Chondrocyte (in vitro differentiated cells): ENCODE measurements around the gene LRRC23. TPM values are rescaled to one million over a fixed set of nuclear protein-coding genes. Genes with fewer than 3 reads are reported as not detected.

Experiments
- DNase-seq: peaks from one replicate; pipeline ENCODE4 v3.0.0; 2021; ENCODE audit warnings: mixed read lengths, low spot score
- H3K27ac Mint-ChIP-seq: one replicate; pipeline ENCODE4 v1.8.0; 2021; ENCODE audit warnings: mild to moderate bottlenecking, moderate library complexity, mixed read lengths; ENCODE audit not compliant: unreplicated experiment
- H3K27me3 Mint-ChIP-seq: 2 replicates; pipeline ENCODE4 v1.8.0; 2021; ENCODE audit warnings: low read depth, mixed read lengths
- H3K36me3 Mint-ChIP-seq: 2 replicates; pipeline ENCODE4 v1.8.0; 2021; ENCODE audit warnings: low read depth, mixed read lengths
- H3K4me1 Mint-ChIP-seq: 2 replicates; pipeline ENCODE4 v1.8.0; 2021; ENCODE audit warnings: low read depth, mild to moderate bottlenecking, mixed read lengths
- H3K4me3 Mint-ChIP-seq: one replicate; pipeline ENCODE4 v1.8.0; 2021; ENCODE audit warnings: mild to moderate bottlenecking, moderate library complexity, mixed read lengths; ENCODE audit not compliant: unreplicated experiment
- H3K9me3 Mint-ChIP-seq: 2 replicates; pipeline ENCODE4 v1.8.0; 2021; ENCODE audit warnings: low read depth, mixed read lengths
- CTCF ChIP-seq: fragments of 200-600 bp; sonication (generic); IDR thresholded peaks from 2 replicates; pipeline ENCODE4 v1.5.0; 2021; ENCODE audit warnings: antibody characterized with exemption, mild to moderate bottlenecking, moderate library complexity
- total RNA-seq: library from RNA; stranded (reverse); gene quantifications from 3 replicates; pipeline ENCODE4 v1.2.1, GENCODE V29; 2021

Gene LRRC23
- total RNA-seq, 1 donor from 2014 or later, result 6.3 TPM

GRCh38 chr12:6957151-6957701 lies 52.6 kb downstream of the LRRC23 start:
- Mint-ChIP-seq H3K4me1 (peaks cover 33% of the 10 kb centered on the region), H3K4me3 (no peak overlapping the region), H3K36me3 (no peaks in the 10 kb centered on the region), H3K9me3 (no peaks in the 10 kb centered on the region), H3K27ac (no peak overlapping the region), H3K27me3 (no peaks in the 10 kb centered on the region)
- no peak for TF ChIP-seq CTCF
- DNase-seq, result no peak

- Mint-ChIP-seq H3K9me3 (no peaks in the 10 kb centered on the region), H3K4me1 (peaks cover 27% of the 10 kb centered on the region), H3K4me3 (no peak overlapping the region), H3K27ac (no peak overlapping the region), H3K27me3 (no peaks in the 10 kb centered on the region), H3K36me3 (no peaks in the 10 kb centered on the region)
- DNase-seq, result no peak
- TF ChIP-seq CTCF, result no peak
Observed at GRCh38 chr12:6957741-6958608, 53.4 kb downstream of the LRRC23 start.

- no peak for DNase-seq
- no peaks in the 10 kb centered on the region for H3K36me3 Mint-ChIP-seq
- no peaks in the 10 kb centered on the region for H3K27me3 Mint-ChIP-seq
- H3K27ac Mint-ChIP-seq, result no peak overlapping the region
- TF ChIP-seq CTCF, result no peak
- H3K4me1 Mint-ChIP-seq, result peaks cover 21% of the 10 kb centered on the region
- no peaks in the 10 kb centered on the region for H3K9me3 Mint-ChIP-seq
- no peak overlapping the region for H3K4me3 Mint-ChIP-seq
Observed at GRCh38 chr12:6958609-6959057, 54.0 kb downstream of the LRRC23 start.

DNA sequence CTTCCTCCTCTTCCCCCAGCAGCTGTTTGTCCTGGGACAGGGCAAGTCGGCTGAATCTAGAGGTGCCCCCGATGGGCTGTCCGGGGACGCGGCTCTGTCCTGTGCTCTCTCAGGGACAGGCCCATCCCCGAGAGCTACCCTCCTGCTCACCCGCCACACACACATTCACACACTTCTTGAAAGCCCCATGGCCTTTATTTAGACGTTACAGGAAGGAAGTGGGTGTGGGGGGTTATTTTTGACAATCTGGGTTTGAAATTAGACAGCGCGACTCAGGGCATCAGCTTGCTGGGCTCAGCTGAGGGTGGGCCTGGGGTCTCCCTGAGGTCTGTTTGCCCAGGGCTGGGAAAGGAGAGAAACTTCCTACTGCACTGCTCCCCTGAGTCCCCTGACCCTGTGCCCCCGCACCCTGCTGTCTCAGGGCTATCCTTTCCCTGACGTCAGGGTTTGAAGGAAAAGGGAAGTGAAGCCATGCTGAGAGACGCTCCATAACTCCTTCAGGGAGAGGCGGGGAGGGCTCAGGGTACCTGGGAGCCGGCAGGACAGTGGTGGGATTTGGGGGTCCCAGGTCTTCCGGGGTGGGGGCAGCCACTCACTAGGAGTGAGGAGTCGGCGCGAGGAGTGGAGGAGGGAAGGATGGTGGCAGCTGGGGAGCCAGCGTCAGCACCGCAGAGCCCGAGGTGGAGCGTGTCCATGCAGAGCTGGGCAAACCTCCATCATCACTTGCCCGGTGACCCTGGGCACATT lies 54.6 kb downstream of the LRRC23 start:
- DNase-seq, result no peak
- Mint-ChIP-seq H3K27me3 (no peaks in the 10 kb centered on the region), H3K36me3 (no peaks in the 10 kb centered on the region), H3K27ac (no peak overlapping the region), H3K4me1 (peaks cover 15% of the 10 kb centered on the region), H3K9me3 (no peaks in the 10 kb centered on the region), H3K4me3 (no peak overlapping the region)
- no peak for TF ChIP-seq CTCF
